NT2/D1 (cell line): ENCODE data around the gene PTPRN2.

Experiments used
- SUZ12 ChIP-seq: IDR thresholded peaks from 2 replicates; pipeline ENCODE4 v1.6.1; 2011; ENCODE audit not compliant: insufficient read length, insufficient read depth; ENCODE audit errors: extremely low read depth
- ZNF274 ChIP-seq: IDR thresholded peaks from 2 replicates; pipeline ENCODE4 v1.6.1; 2011; ENCODE audit warnings: mild to moderate bottlenecking, low read depth, low read length

GRCh38 chr7:158302274-158303070 lies 285.2 kb downstream of the PTPRN2 start:
- TF ChIP-seq SUZ12 (no peak), ZNF274 (no peak)
